ENCODE data around the gene SRRM3.
"Not testable (repeated sequence)": the region's sequence is repeated elsewhere in the genome, so short reads cannot be mapped to it uniquely, and the experiment has no call there.

Gene SRRM3

GRCh38 chr7:76326646-76327233 is 125.0 kb downstream of the SRRM3 start:
- H3K4me3 ChIP-seq (ENCODE audit: low read length): no peak overlapping the region
- no peak for DNase-seq (ENCODE audit: low read depth, low spot score)

GRCh38 chr7:76327610-76328009 is 125.9 kb downstream of the SRRM3 start:
- no peak overlapping the region; the same call in 1 of the 2 replicates for H3K4me3 ChIP-seq (ENCODE audit: low read length)
- peak; percentile 95 for DNase-seq (ENCODE audit: low read depth, low spot score)

- H3K4me3 ChIP-seq (ENCODE audit: low read length): peak overlapping the region; percentile 21
- DNase-seq (ENCODE audit: low read depth, low spot score): peak; percentile 61
Measured at GRCh38 chr7:76328389-76328788, 126.7 kb downstream of the SRRM3 start.

GRCh38 chr7:76329479-76329878 is 127.8 kb downstream of the SRRM3 start:
- DNase-seq (ENCODE audit: low read depth, low spot score): no peak
- no peak overlapping the region for H3K4me3 ChIP-seq (ENCODE audit: low read length)

GRCh38 chr7:76330261-76330660 is 128.6 kb downstream of the SRRM3 start:
- no peak overlapping the region for H3K4me3 ChIP-seq (ENCODE audit: low read length)
- no peak for DNase-seq (ENCODE audit: low read depth, low spot score)

GRCh38 chr7:76330673-76331072 is 129.0 kb downstream of the SRRM3 start:
- no peak for DNase-seq (ENCODE audit: low read depth, low spot score)
- no peak overlapping the region for H3K4me3 ChIP-seq (ENCODE audit: low read length)

GRCh38 chr7:76332078-76332477 is 130.4 kb downstream of the SRRM3 start:
- DNase-seq (ENCODE audit: low read depth, low spot score): no peak
- no peak overlapping the region for H3K4me3 ChIP-seq (ENCODE audit: low read length)

- DNase-seq (ENCODE audit: low read depth, low spot score): no peak
- H3K4me3 ChIP-seq (ENCODE audit: low read length): no peak overlapping the region
Measured at GRCh38 chr7:76333511-76334101, 131.9 kb downstream of the SRRM3 start.

GRCh38 chr7:76334320-76334967 is 132.7 kb downstream of the SRRM3 start:
- H3K4me3 ChIP-seq (ENCODE audit: low read length): no peak overlapping the region
- DNase-seq (ENCODE audit: low read depth, low spot score): no peak

GRCh38 chr7:76335417-76335816 is 133.7 kb downstream of the SRRM3 start:
- not testable (repeated sequence) for DNase-seq (ENCODE audit: low read depth, low spot score); H3K4me3 ChIP-seq (ENCODE audit: low read length)

- DNase-seq (ENCODE audit: low read depth, low spot score): no peak
- no peak overlapping the region for H3K4me3 ChIP-seq (ENCODE audit: low read length)
Measured at GRCh38 chr7:76336094-76336493, 134.4 kb downstream of the SRRM3 start.
